GM12878 (cell line): ENCODE results near the gene IQGAP2. TPM values are rescaled to one million over a fixed set of nuclear protein-coding genes. Genes with fewer than 3 reads are reported as not detected.

Experiments
- ATAC-seq: fragments of 200-7000 bp; cut with Tn5 transposase; 3 replicates; pipeline ENCODE4 v1.9.1; 2020; ENCODE audit warnings: mild to moderate bottlenecking, moderate library complexity
- BruUV-seq: library from RNA; stranded (reverse); fragments of 400-500 nt; replicated peaks from 2 replicates; lab custom pipeline; 2021; lab: Mats Ljungman, UMichigan
- CTCF ChIA-PET: fragments of 300-600 bp; sonication (Branson Sonifier 250); formaldehyde crosslinking; extraction: SDS; loops from one replicate; lab custom pipeline; 2021; ENCODE audit warnings: inconsistent platforms; lab: Yijun Ruan, JAX
- POLR2A ChIA-PET: fragments of 350-600 bp; formaldehyde crosslinking; extraction: SDS; loops from one replicate; lab custom pipeline; 2021; ENCODE audit warnings: inconsistent platforms; lab: Charles Lee
- RAD21 ChIA-PET: fragments of 300-600 bp; sonication (Branson Sonifier 250); formaldehyde crosslinking; loops from one replicate; lab custom pipeline; 2023; ENCODE audit warnings: antibody characterized with exemption; ENCODE audit not compliant: unreplicated experiment; lab: Charles Lee
- SMC1A ChIA-PET: fragments of 300-600 bp; sonication (Branson Sonifier 250); formaldehyde crosslinking; loops from one replicate; lab custom pipeline; 2023; ENCODE audit not compliant: unreplicated experiment, uncharacterized antibody; lab: Charles Lee
- DNase-seq: peaks from one replicate; pipeline ENCODE4 v3.0.0-alpha.2; 2011; ENCODE audit warnings: low read depth, low spot score
- FAIRE-seq: peaks from 3 replicates; lab custom pipeline; 2011; peaks lifted over from hg19 to GRCh38; lab: Jason Lieb, UNC
- H2AFZ ChIP-seq: 2 replicates; pipeline ENCODE4 v1.6.0; 2011; ENCODE audit warnings: low read depth, low read length, control low read depth; ENCODE audit not compliant: control insufficient read depth
- H3K27ac ChIP-seq: 2 replicates; pipeline ENCODE4 v1.5.1; 2011; ENCODE audit warnings: control low read depth; ENCODE audit not compliant: control insufficient read depth, insufficient read depth
- H3K27me3 ChIP-seq, 2 experiments: replicated peaks in 1 of 2; 2 replicates each; pipeline versions ENCODE4 v1.6.0 to v1.6.1; 2011; ENCODE audit warnings: low read length in 1 of 2; ENCODE audit not compliant: control insufficient read depth in 2 of 2, insufficient read depth in 2 of 2
- H3K36me3 ChIP-seq, 2 experiments: 2 replicates each; pipeline ENCODE4 v1.5.1; 2011; ENCODE audit warnings: low read length in 1 of 2; ENCODE audit not compliant: control insufficient read depth in 2 of 2, insufficient read depth in 2 of 2
- H3K4me1 ChIP-seq: 2 replicates; pipeline ENCODE4 v1.6.1; 2011; ENCODE audit warnings: mild to moderate bottlenecking, low read length, moderate library complexity, mixed read lengths; ENCODE audit not compliant: control insufficient read depth, insufficient read depth
- H3K4me2 ChIP-seq: 2 replicates; pipeline ENCODE4 v1.6.0; 2011; ENCODE audit warnings: control low read depth; ENCODE audit not compliant: control insufficient read depth, insufficient read depth
- H3K4me3 ChIP-seq: fragments of 200-600 bp; sonication (generic); 2 replicates; pipeline ENCODE4 v1.5.1; 2016
- H3K79me2 ChIP-seq: 2 replicates; pipeline ENCODE4 v1.6.0; 2011; ENCODE audit warnings: low read length; ENCODE audit not compliant: control insufficient read depth, insufficient read depth
- H3K9ac ChIP-seq: 2 replicates; pipeline ENCODE4 v1.8.0; 2011; ENCODE audit warnings: low read length, control low read depth, mixed read lengths; ENCODE audit not compliant: control insufficient read depth, insufficient read depth
- H3K9me3 ChIP-seq: replicated peaks from 3 replicates; pipeline ENCODE4 v1.5.1; 2011; ENCODE audit warnings: mild to moderate bottlenecking, low read length; ENCODE audit not compliant: control insufficient read depth, insufficient read depth
- H4K20me1 ChIP-seq: 2 replicates; pipeline ENCODE4 v1.6.0; 2011; ENCODE audit not compliant: control insufficient read depth, insufficient read depth
- BCL11A ChIP-seq: IDR thresholded peaks from 2 replicates; pipeline ENCODE4 v1.6.1; 2011; ENCODE audit warnings: low read depth, low read length
- BMI1 ChIP-seq: fragments of 450-650 bp; IDR thresholded peaks from 2 replicates; pipeline ENCODE4 v1.6.1; 2016; ENCODE audit warnings: mild to moderate bottlenecking, moderate library complexity, borderline replicate concordance
- IKZF2 ChIP-seq, 2 experiments: fragments of 450-650 bp; IDR thresholded peaks; 2 replicates each; pipeline ENCODE4 v1.6.1; 2017; ENCODE audit warnings: mild to moderate bottlenecking in 2 of 2, moderate library complexity in 2 of 2
- JUND ChIP-seq: IDR thresholded peaks from 2 replicates; pipeline ENCODE4 v1.6.1; 2012; ENCODE audit warnings: low read depth, mild to moderate bottlenecking, low read length, improper control_type of control experiment, moderate library complexity
- KAT2A ChIP-seq: conservative IDR thresholded peaks from 2 replicates; pipeline ENCODE4 v1.6.1; 2011; ENCODE audit warnings: low read depth, low read length; ENCODE audit not compliant: control insufficient read depth
- KDM1A ChIP-seq: fragments of 200-600 bp; sonication (generic); IDR thresholded peaks from 2 replicates; pipeline ENCODE4 v1.6.1; 2016; ENCODE audit warnings: borderline replicate concordance
- MYB ChIP-seq: fragments of 150-350 bp; IDR thresholded peaks from 2 replicates; pipeline ENCODE4 v1.6.1; 2014; ENCODE audit warnings: mild to moderate bottlenecking, low read depth, low read length, borderline replicate concordance
- NR2C1 ChIP-seq: fragments of 450-650 bp; IDR thresholded peaks from 2 replicates; pipeline ENCODE4 v1.6.1; 2017; ENCODE audit warnings: antibody characterized with exemption, mild to moderate bottlenecking, moderate library complexity
- NRF1 ChIP-seq: conservative IDR thresholded peaks from 2 replicates; pipeline ENCODE4 v1.6.1; 2011; ENCODE audit warnings: mild to moderate bottlenecking, low read depth, low read length, improper control_type of control experiment
- POLR2AphosphoS2 ChIP-seq: IDR thresholded peaks from 2 replicates; pipeline ENCODE4 v1.6.1; 2011; ENCODE audit warnings: low read depth, mild to moderate bottlenecking, low read length, improper control_type of control experiment, moderate library complexity
- RB1 ChIP-seq: fragments of 450-650 bp; formaldehyde crosslinking; IDR thresholded peaks from 2 replicates; pipeline ENCODE4 v1.6.1; 2017; ENCODE audit warnings: mild to moderate bottlenecking, borderline replicate concordance
- SMAD5 ChIP-seq: IDR thresholded peaks from 2 replicates; pipeline ENCODE4 v1.6.1; 2016; ENCODE audit warnings: antibody characterized with exemption, low read depth
- SRF ChIP-seq, 2 experiments: IDR thresholded peaks; 2 replicates each; pipeline ENCODE4 v1.6.1; 2011; ENCODE audit warnings: low read depth in 2 of 2, low read length in 2 of 2, mild to moderate bottlenecking in 1 of 2, moderate library complexity in 1 of 2
- TAF1 ChIP-seq: IDR thresholded peaks from 2 replicates; pipeline ENCODE4 v1.6.1; 2011; ENCODE audit warnings: mild to moderate bottlenecking, low read depth, low read length, borderline replicate concordance
- ZBTB11 ChIP-seq: fragments of 450-650 bp; formaldehyde crosslinking; IDR thresholded peaks from 2 replicates; pipeline ENCODE4 v1.5.0; 2022; ENCODE audit warnings: mild to moderate bottlenecking, missing genetic modification characterization
- WGBS: methylation state at CpG from one replicate; pipeline ENCODE4 v1.1.6; 2016; ENCODE audit warnings: low lambda C conversion rate; ENCODE audit not compliant: insufficient replicate concordance, insufficient coverage; ENCODE audit errors: missing lambda C conversion rate; 5-methylcytosine and 5-hydroxymethylcytosine counted together
- in situ Hi-C: fragments of 300-500 bp; cut with MboI; formaldehyde crosslinking; loops from 9 replicates; pipeline ENCODE4 v1.14.3; 2018; ENCODE audit warnings: mixed read lengths
- intact Hi-C: fragments of 100-400 bp; cut with micrococcal nuclease; formaldehyde crosslinking; loops from one replicate; pipeline ENCODE4 v1.14.2; 2022; ENCODE audit not compliant: unreplicated experiment
- polyA plus RNA-seq, 11 experiments: library from polyadenylated mRNA; depleted of rRNA in 4 of 11; unstranded in 6 of 11; stranded (reverse) in 5 of 11; fragments of >200 nt; fragmentation: Nextera tagmentation in 4 of 11; fragmentation: Illumina TruSeq in 1 of 11; extraction: Ambion mirVana in 4 of 11; extraction: Trizol in 1 of 11; gene quantifications; 1 replicate in 1 of 11; 2 replicates in 10 of 11; pipeline versions ENCODE4 v1.2.1 to v1.2.3, GENCODE V29; 2011 to 2016; ENCODE audit warnings: inconsistent platforms in 2 of 11, missing spikeins in 2 of 11, low read depth in 1 of 11
- total RNA-seq, 4 experiments: library from RNA; depleted of rRNA in 3 of 4; stranded (reverse); fragments of >200 nt in 3 of 4; fragmentation: Illumina TruSeq in 1 of 4; extraction: Trizol in 1 of 4; gene quantifications; 2 replicates each; pipeline versions ENCODE4 v1.2.1 to v1.2.3, GENCODE V29; 2013 to 2021
- TF ChIP-seq, protein P1 (sequence below): fragments of 450-650 bp; IDR thresholded peaks from 2 replicates; pipeline ENCODE4 v1.6.1; 2017; ENCODE audit warnings: mild to moderate bottlenecking, moderate library complexity
- TF ChIP-seq, protein P2 (sequence below): fragments of 150-350 bp; IDR thresholded peaks from 2 replicates; pipeline ENCODE4 v1.6.1; 2014; ENCODE audit warnings: mild to moderate bottlenecking, low read depth, low read length

The IQGAP2 gene
- total and polyA plus RNA-seq, 10 of the 15 experiments (the other 5 are each of a cell fraction or from before 2014, with no cell fraction given), result 14.5 to 41.4 (median 21.8) TPM

DNA sequence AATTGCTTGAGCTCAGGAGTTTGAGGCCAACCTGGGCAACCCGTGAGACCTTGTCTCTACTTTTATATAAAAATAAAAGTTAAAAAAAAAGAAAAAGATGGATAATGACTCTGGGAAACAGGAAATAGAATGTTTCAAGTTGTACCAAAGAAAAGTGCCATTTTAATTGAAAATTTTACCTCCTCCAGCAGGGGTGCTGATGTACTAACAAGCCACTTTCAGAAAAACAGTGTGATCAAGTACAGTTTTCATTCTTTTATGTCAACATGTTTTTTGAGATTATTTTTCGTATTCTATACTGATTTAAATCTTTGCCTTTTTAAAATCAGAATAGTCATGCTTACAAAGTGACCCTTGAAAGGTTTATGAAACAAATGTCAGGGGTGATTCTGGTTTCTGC lies 343.6 kb downstream of the IQGAP2 start:
- POLR2A ChIA-PET, result no interaction called here
- CTCF ChIA-PET, result no interaction called here
- no peak for ATAC-seq
- H3K9ac ChIP-seq, result no peak overlapping the region
- H3K4me2 ChIP-seq, result no peak overlapping the region
- no peaks in the 10 kb centered on the region for H3K36me3 ChIP-seq
- H3K4me3 ChIP-seq, result no peak overlapping the region
- in situ Hi-C loops, result no loop called here
- SMC1A ChIA-PET, result interaction anchor here (0.6 kb wide), 1 partner anchor 32 kb away, joined by 3 read pairs; no protein-coding TSS in a partner anchor
- RAD21 ChIA-PET, result no interaction called here
- no peaks in the 10 kb centered on the region for H3K27me3 ChIP-seq
- H2AFZ ChIP-seq, result no peak overlapping the region
- DNase-seq, result no peak
- TF ChIP-seq NRF1 (no peak), ZBTB11 (CRISPR knock-in tag) (no peak), BMI1 (no peak), SMAD5 (no peak), KDM1A (no peak), KAT2A (no peak), IKZF2 (IDR thresholded peaks at IDR 0.05) (no peak), RB1 (no peak), NR2C1 (no peak), MYB (no peak), SRF (IDR thresholded peaks at IDR 0.05; ENCODE audit: low read depth in 2 of 2, low read length in 2 of 2) (no peak), TAF1 (no peak), POLR2AphosphoS2 (no peak), BCL11A (no peak), JUND (no peak)
- TF ChIP-seq, protein P1, sequence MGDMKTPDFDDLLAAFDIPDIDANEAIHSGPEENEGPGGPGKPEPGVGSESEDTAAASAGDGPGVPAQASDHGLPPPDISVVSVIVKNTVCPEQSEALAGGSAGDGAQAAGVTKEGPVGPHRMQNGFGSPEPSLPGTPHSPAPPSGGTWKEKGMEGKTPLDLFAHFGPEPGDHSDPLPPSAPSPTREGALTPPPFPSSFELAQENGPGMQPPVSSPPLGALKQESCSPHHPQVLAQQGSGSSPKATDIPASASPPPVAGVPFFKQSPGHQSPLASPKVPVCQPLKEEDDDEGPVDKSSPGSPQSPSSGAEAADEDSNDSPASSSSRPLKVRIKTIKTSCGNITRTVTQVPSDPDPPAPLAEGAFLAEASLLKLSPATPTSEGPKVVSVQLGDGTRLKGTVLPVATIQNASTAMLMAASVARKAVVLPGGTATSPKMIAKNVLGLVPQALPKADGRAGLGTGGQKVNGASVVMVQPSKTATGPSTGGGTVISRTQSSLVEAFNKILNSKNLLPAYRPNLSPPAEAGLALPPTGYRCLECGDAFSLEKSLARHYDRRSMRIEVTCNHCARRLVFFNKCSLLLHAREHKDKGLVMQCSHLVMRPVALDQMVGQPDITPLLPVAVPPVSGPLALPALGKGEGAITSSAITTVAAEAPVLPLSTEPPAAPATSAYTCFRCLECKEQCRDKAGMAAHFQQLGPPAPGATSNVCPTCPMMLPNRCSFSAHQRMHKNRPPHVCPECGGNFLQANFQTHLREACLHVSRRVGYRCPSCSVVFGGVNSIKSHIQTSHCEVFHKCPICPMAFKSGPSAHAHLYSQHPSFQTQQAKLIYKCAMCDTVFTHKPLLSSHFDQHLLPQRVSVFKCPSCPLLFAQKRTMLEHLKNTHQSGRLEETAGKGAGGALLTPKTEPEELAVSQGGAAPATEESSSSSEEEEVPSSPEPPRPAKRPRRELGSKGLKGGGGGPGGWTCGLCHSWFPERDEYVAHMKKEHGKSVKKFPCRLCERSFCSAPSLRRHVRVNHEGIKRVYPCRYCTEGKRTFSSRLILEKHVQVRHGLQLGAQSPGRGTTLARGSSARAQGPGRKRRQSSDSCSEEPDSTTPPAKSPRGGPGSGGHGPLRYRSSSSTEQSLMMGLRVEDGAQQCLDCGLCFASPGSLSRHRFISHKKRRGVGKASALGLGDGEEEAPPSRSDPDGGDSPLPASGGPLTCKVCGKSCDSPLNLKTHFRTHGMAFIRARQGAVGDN, result no peak
- TF ChIP-seq, protein P2, sequence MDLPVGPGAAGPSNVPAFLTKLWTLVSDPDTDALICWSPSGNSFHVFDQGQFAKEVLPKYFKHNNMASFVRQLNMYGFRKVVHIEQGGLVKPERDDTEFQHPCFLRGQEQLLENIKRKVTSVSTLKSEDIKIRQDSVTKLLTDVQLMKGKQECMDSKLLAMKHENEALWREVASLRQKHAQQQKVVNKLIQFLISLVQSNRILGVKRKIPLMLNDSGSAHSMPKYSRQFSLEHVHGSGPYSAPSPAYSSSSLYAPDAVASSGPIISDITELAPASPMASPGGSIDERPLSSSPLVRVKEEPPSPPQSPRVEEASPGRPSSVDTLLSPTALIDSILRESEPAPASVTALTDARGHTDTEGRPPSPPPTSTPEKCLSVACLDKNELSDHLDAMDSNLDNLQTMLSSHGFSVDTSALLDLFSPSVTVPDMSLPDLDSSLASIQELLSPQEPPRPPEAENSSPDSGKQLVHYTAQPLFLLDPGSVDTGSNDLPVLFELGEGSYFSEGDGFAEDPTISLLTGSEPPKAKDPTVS, result no peak
- 46% methylated on average over 2 of the region's 2 CpGs for WGBS
- H3K79me2 ChIP-seq, result no peaks in the 10 kb centered on the region
- intact Hi-C loops, result no loop called here
- H4K20me1 ChIP-seq, result no peaks in the 10 kb centered on the region
- no peak for FAIRE-seq
- H3K4me1 ChIP-seq, result no peaks in the 10 kb centered on the region
- H3K27ac ChIP-seq, result no peak overlapping the region
- no peaks in the 10 kb centered on the region for H3K9me3 ChIP-seq
- no TSS peak for BruUV-seq
